ENCODE data around the gene ATP6V0B. TPM values are rescaled to one million over a fixed set of nuclear protein-coding genes. Genes with fewer than 3 reads are reported as not detected.

ATP6V0B gene
- total RNA-seq, 2 donors from 2014 or later: 166 to 182 TPM

DNA sequence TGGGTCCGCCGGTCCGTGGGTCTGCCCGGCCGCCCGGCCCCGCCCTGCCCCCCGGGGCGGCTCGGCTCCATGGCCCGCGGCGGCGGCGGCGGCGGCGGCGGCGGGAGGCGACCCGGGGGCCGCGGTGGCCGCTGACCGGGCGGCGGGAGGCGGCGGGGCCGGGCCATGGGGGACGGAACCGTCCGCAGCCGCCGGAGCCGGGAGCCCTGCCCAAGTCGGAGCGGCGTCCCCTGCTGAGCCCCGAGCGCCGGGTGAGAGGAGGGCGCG lies 4.4 kb downstream of the ATP6V0B start:
- ATAC-seq: no peak

GRCh38 chr1:43979528-43980254 lies 4.9 kb downstream of the ATP6V0B start:
- intact Hi-C loops (cut with DNase I, micrococcal nuclease): no loop called here
- DNase-seq (peak; percentile 76 to 83), ATAC-seq (peak; percentile 41)

More for the DNA sequence above, 4.4 kb downstream of the ATP6V0B start:
- no peak for DNase-seq
- intact Hi-C loops (cut with DNase I, micrococcal nuclease): no loop called here

DNA sequence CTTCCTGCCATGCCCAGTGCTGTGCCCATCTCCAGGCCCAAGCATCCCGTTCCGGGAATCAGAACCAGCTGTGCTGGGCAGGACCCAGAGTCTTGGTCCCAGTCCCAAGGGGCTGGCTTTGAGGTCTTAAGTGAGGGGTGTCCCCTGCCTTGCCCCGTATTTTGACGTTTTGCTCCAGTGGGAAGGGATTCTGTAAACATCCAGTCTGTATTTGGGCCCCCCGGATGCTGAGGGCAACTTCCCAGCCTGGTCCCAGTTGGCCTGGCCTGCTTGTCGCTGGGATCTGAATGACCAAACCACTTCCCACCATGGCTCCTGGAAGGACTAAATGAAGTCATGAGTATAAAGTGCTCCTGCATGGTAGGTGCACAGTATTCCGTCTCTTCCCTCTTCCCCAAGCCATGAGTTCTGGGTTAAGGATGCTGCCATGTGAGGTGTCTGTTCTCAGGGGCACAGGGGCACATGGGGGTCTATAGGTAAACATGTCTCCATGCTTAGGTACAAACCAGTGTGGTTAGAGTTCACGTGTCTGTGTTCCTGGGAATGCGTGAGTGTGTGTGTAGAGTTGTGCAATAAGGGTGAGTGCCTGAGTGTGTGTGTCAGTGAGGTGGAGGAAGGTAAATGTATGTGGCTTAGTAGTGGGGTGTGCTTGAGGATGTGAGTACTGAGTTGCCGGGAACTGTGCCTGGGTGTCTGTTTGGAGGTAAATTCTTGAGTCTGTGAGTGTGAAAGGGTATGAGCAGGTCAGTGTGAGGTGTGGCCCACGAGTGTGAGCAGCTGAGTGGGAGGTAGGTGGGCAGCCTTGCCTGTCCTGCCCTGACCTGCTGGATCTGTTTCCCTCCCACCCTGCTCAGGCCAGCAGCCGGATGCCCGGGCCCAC lies 5.7 kb downstream of the ATP6V0B start:
- DNase-seq (peak; percentile 13 to 28), ATAC-seq (peak; percentile 26)
- intact Hi-C loops (cut with DNase I, micrococcal nuclease): no loop called here

DNA sequence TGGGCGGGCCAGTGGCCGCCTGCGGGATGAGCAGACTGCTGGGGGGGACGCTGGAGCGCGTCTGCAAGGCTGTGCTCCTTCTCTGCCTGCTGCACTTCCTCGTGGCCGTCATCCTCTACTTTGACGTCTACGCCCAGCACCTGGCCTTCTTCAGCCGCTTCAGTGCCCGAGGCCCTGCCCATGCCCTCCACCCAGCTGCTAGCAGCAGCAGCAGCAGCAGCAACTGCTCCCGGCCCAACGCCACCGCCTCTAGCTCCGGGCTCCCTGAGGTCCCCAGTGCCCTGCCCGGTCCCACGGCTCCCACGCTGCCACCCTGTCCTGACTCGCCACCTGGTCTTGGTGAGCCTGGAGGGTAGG lies 6.4 kb downstream of the ATP6V0B start:
- intact Hi-C loops (cut with DNase I, micrococcal nuclease): no loop called here
- ATAC-seq (peak; percentile 78), DNase-seq (peak; percentile 80 to 81)

DNA sequence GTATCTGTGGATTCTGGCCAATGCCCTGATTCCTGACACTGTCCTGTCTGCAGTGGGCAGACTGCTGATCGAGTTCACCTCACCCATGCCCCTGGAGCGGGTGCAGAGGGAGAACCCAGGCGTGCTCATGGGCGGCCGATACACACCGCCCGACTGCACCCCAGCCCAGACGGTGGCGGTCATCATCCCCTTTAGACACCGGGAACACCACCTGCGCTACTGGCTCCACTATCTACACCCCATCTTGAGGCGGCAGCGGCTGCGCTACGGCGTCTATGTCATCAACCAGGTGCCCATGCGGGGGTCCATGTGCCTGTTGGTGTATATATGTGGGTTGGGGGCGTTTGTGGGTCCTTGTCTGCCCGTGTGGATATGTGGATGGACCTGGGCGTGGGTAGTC lies 6.9 kb downstream of the ATP6V0B start:
- DNase-seq: peak; percentile 17 to 28
- intact Hi-C loops (cut with DNase I, micrococcal nuclease): no loop called here
- no peak for ATAC-seq

GRCh38 chr1:43982241-43982640 lies 7.5 kb downstream of the ATP6V0B start:
- intact Hi-C loops (cut with DNase I, micrococcal nuclease): no loop called here
- DNase-seq: peak in 1 of 2 donors; percentile 8

GRCh38 chr1:43982808-43983207 lies 8.0 kb downstream of the ATP6V0B start:
- ATAC-seq (no peak), DNase-seq (peak in 1 of 2 donors; percentile 7)
- intact Hi-C loops (cut with DNase I, micrococcal nuclease): no loop called here

More at GRCh38 chr1:43982241-43982640, 7.5 kb downstream of the ATP6V0B start:
- no peak for ATAC-seq

- no peak for ATAC-seq
- intact Hi-C loops (cut with DNase I, micrococcal nuclease): no loop called here
- DNase-seq: no peak
Observed at GRCh38 chr1:43983253-43983899, 8.6 kb downstream of the ATP6V0B start.

DNA sequence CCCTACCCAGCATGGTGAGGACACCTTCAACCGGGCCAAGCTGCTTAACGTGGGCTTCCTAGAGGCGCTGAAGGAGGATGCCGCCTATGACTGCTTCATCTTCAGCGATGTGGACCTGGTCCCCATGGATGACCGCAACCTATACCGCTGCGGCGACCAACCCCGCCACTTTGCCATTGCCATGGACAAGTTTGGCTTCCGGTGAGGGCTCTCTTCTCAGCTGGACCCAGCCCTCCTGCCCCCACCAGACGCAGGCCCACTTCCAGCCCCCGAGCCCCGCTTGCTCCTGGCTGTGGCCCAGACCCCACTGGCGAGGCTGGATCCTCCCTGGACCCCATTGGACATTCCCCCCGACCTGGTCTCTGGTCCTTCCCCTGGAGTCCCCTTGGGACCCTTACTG lies 10.1 kb downstream of the ATP6V0B start:
- intact Hi-C loops (cut with DNase I, micrococcal nuclease): no loop called here
- ATAC-seq (no peak), DNase-seq (no peak)

DNA sequence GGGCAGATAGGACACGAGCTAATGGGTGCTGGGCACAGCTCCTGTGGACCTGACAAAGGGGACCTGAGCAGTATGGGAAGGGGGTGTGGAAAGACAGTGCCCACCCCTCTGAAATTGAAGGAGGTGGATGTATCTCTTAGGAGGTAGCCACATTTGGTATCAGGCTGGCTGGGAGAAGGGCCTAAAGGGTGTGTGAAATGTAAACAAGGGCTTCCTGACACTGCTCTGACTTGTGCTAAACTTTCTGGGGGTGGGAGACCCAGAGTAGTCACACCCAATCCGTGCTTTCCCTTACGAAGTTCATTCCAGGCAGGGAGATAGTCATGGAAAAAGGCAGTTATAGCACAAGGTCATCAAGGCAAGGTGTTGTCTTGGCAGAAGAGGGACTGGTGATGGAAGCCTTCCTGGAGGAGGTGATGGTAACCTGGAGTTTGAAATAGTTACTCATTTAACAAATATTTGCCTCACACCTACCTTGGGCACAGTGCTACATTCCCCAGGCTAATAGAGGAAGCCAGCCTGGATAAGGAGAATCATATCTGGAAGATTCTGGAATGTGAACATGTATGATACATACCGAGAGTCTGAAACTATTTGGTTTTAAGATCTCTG lies 11.3 kb downstream of the ATP6V0B start:
- DNase-seq (peak in 1 of 2 donors; percentile 24), ATAC-seq (no peak)
- intact Hi-C loops (cut with DNase I, micrococcal nuclease): no loop called here

DNA sequence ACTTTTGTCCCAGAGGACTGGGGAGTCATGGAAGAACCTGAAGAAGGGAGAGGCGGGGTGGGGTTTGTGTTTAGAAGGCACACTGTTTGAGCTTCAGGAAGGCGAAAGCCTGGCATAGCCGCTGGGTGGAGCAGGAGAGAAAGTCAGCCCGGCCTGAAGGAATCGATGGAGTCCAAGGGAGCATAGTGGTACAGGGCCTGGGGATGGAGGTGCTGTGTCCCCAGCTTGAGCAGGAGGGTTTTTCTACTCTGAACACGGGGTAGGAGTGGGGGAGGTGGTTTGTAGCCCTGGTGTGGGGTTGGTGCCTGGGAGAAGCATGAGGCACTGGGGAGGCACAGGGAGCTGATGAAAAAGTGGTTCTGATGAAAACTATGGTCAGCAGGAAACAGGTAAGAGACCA lies 12.0 kb downstream of the ATP6V0B start:
- intact Hi-C loops (cut with DNase I, micrococcal nuclease): no loop called here
- DNase-seq (peak; percentile 51 to 65), ATAC-seq (peak; percentile 46)

DNA sequence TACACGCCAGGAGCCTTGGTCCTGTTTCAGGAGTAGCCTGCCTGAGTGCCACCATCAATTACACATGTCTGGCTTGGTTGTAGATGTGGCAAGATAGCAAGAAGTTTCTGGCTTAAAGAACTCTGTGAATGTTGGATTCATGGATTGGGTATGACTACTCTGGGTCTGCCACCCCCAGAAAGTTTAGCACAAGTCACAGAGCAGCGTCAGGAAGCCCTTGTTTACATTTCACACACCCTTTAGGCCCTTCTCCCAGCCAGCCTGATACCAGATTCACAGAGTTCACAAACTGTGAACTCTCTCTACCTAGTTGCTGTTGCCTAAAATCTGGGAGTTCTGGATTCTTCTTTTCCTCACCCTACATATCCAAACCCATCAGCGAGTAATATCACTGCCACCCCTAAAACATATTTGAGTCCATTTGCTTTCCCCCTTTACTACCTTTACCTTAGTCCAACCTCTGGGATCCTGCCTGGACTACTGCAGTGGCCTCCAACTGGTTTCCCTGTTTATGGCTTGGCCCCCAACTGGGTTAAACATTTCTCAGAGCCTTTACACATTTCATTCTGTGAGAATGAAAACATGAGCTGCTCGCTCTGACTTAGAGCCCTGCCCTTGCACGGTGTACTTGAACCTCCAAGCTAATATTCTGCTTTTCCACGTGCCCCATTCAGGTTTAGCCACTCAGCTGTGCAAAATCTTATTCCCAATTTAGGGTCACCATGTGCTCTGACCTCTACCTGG lies 12.6 kb downstream of the ATP6V0B start:
- ATAC-seq (peak; percentile 15), DNase-seq (peak in 1 of 2 donors; percentile 24)
- intact Hi-C loops (cut with DNase I, micrococcal nuclease): no loop called here

GRCh38 chr1:43990271-43991199 lies 15.8 kb downstream of the ATP6V0B start:
- ATAC-seq (peak; percentile 1), DNase-seq (peak in 1 of 2 donors; percentile 38)
- intact Hi-C loops (cut with DNase I, micrococcal nuclease): no loop called here

DNA sequence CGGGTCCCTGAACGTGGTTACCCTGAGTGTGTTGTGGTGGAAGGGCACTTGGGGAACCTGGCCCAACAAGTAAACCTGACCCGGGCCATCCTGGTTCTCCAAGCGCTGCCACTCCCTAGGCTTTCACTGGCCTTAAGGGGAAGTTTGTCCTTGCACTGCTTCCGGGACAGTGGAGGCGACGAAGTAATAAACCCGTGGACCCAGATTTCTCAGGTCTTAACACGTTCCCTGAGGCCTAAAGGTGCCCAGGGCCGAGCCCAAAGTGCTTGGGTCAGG lies 16.4 kb downstream of the ATP6V0B start:
- peak; percentile 55 for ATAC-seq
- intact Hi-C loops (cut with DNase I, micrococcal nuclease): no loop called here
- no peak for DNase-seq

- ATAC-seq (peak; percentile 75), DNase-seq (peak; percentile 91)
- intact Hi-C loops (cut with DNase I, micrococcal nuclease): no loop called here
Observed at GRCh38 chr1:43991476-43992231, 16.9 kb downstream of the ATP6V0B start, which contains the start of gene CCDC24. Gene CCDC24 (plus strand): TSS chr1:43991599. CDS start chr1:43991879, 280 bp downstream.

DNA sequence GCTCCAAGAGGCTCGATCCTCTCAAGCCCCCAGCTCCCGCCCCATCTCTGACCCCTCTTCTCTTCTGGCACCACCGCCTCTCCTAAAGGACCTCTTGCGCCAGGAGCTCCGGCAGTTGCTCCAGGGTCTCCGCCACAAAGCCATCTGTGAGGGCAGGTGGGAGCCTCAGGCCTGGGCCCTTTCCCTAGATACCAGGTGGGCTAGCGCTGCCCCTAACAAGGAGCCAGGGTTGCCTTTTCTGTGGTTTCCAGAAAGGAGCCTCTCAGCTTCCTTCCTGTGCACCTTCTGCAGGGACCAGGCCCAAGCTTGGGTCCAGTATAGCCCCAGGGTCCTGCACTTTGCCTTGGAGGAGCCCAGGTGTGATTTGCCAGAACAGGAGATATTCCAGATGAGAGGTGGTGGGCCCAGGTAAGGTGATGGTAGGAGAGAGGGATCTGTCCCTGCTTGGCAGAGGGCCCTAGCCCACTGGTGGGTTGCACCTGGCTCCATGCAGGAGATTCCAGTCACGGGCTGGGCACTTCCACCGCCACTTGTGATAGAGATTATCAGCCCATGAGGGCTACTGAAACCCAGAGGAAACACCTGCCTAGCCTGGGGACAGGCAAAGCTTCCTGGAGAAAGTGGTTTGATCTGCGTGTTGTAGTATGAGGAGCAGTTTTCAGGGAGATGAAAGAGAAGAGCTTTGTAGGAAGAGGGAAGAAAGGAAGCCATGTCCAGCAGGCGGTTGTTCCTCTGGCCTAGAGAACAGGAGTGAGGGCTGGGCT lies 17.7 kb downstream of the ATP6V0B start:
- DNase-seq (no peak), ATAC-seq (no peak)
- intact Hi-C loops (cut with DNase I, micrococcal nuclease): no loop called here
